Thyroid gland (tissue), 4 donors: Measurements from ENCODE around the gene LCE5A. TPM values are rescaled to one million over a fixed set of nuclear protein-coding genes. Genes with fewer than 3 reads are reported as not detected.

ENCODE experiments used
- DNase-seq, 2 donors: peaks; one replicate each; pipeline ENCODE4 v3.0.0-alpha.2; 2019
- H3K27ac ChIP-seq, 3 donors: fragments of 200-600 bp; sonication (generic); 1 replicate in 2 of 3; 2 replicates in 1 of 3; pipeline ENCODE4 v1.5.1; 2016 to 2019; ENCODE audit warnings: mild to moderate bottlenecking in 1 of 3, moderate library complexity in 1 of 3
- H3K27me3 ChIP-seq: fragments of 200-600 bp; sonication (generic); one replicate; pipeline ENCODE4 v1.5.1; 2019
- H3K36me3 ChIP-seq, 2 donors: fragments of 200-600 bp; sonication (generic); one replicate each; pipeline ENCODE4 v1.5.1; 2016 to 2019
- H3K4me1 ChIP-seq, 2 donors: fragments of 200-600 bp; sonication (generic); one replicate each; pipeline ENCODE4 v1.5.1; 2017 to 2019
- H3K4me3 ChIP-seq, 3 donors: fragments of 200-600 bp; sonication (generic); replicated peaks in 1 of 3; 1 replicate in 2 of 3; 2 replicates in 1 of 3; pipeline ENCODE4 v1.5.1; 2016; ENCODE audit warnings: mild to moderate bottlenecking in 1 of 3
- H3K9me3 ChIP-seq: fragments of 200-600 bp; sonication (generic); one replicate; pipeline ENCODE4 v1.5.1; 2017
- CTCF ChIP-seq, 6 experiments: fragments of 200-600 bp in 3 of 6; fragments of 450-650 bp in 3 of 6; sonication (generic) in 3 of 6; IDR thresholded peaks; one replicate each; pipeline ENCODE4 v1.5.1; 2016 to 2019; ENCODE audit warnings: antibody characterized with exemption in 6 of 6, mild to moderate bottlenecking in 2 of 6, inconsistent platforms in 1 of 6, moderate library complexity in 1 of 6
- POLR2A ChIP-seq, 2 donors: fragments of 450-650 bp; IDR thresholded peaks; one replicate each; pipeline ENCODE4 v1.6.1; 2017; ENCODE audit warnings: antibody characterized with exemption in 2 of 2, mild to moderate bottlenecking in 2 of 2, moderate library complexity in 1 of 2
- WGBS, 2 donors: methylation state at CpG; one replicate each; pipeline ENCODE4 v1.1.5; 2017; 5-methylcytosine and 5-hydroxymethylcytosine counted together
- intact Hi-C: fragments of 100-400 bp; cut with DNase I; formaldehyde crosslinking; loops from one replicate; pipeline ENCODE4 v1.15.1; 2023
- total RNA-seq, 4 donors: library from RNA; depleted of rRNA; stranded (reverse); fragments of >200 nt; gene quantifications; one replicate each; pipeline ENCODE4 v1.2.3, GENCODE V29; 2016

The LCE5A gene
- total RNA-seq, 4 donors from 2014 or later = not detected

- Histone ChIP-seq H3K27me3 (no peaks in the 10 kb centered on the region), H3K4me3 (no peak overlapping the region), H3K36me3 (no peaks in the 10 kb centered on the region), H3K4me1 (no peaks in the 10 kb centered on the region), H3K27ac (no peak overlapping the region), H3K9me3 (no peaks in the 10 kb centered on the region)
- 33 to 67% methylated on average over 4 of the region's 4 CpGs for WGBS, 2 donors
- TF ChIP-seq POLR2A (IDR thresholded peaks at IDR 0.05) (no peak), CTCF (IDR thresholded peaks at IDR 0.05) (no peak)
- DNase-seq = no peak
- intact Hi-C loops = no loop called here
Observed at GRCh38 chr1:152495066-152495675, 15.4 kb upstream of the LCE5A start.

- TF ChIP-seq CTCF (IDR thresholded peaks at IDR 0.05) = no peak
- no peak for TF ChIP-seq POLR2A (IDR thresholded peaks at IDR 0.05)
- WGBS, 2 donors = 19 to 21% methylated on average over 2 of the region's 2 CpGs
- no peaks in the 10 kb centered on the region for H3K27me3 ChIP-seq
- H3K36me3 ChIP-seq = no peaks in the 10 kb centered on the region
- H3K4me1 ChIP-seq = no peaks in the 10 kb centered on the region
- no peaks in the 10 kb centered on the region for H3K9me3 ChIP-seq
- intact Hi-C loops = no loop called here
- no peak overlapping the region for H3K4me3 ChIP-seq
- H3K27ac ChIP-seq = no peak overlapping the region
- no peak for DNase-seq
Observed at GRCh38 chr1:152497273-152497672, 13.3 kb upstream of the LCE5A start.

GRCh38 chr1:152501704-152502103, 8.9 kb upstream of the LCE5A start:
- 63% methylated on average over 2 of the region's 2 CpGs for WGBS, 2 donors
- intact Hi-C loops = no loop called here
- TF ChIP-seq CTCF (IDR thresholded peaks at IDR 0.05) (no peak), POLR2A (IDR thresholded peaks at IDR 0.05) (no peak)
- DNase-seq = no peak
- Histone ChIP-seq H3K27ac (no peak overlapping the region), H3K36me3 (no peaks in the 10 kb centered on the region), H3K4me1 (no peaks in the 10 kb centered on the region), H3K4me3 (no peak overlapping the region), H3K27me3 (no peaks in the 10 kb centered on the region), H3K9me3 (no peaks in the 10 kb centered on the region)

GRCh38 chr1:152502496-152503180, 8.0 kb upstream of the LCE5A start:
- 73 to 84% methylated on average over 7 of the region's 7 CpGs for WGBS, 2 donors
- no peaks in the 10 kb centered on the region for H3K4me1 ChIP-seq

More at GRCh38 chr1:152502496-152503180, 8.0 kb upstream of the LCE5A start:
- no peak overlapping the region for H3K4me3 ChIP-seq
- no peaks in the 10 kb centered on the region for H3K9me3 ChIP-seq
- H3K36me3 ChIP-seq = no peaks in the 10 kb centered on the region
- no peak overlapping the region for H3K27ac ChIP-seq
- intact Hi-C loops = no loop called here
- DNase-seq = no peak
- TF ChIP-seq POLR2A (IDR thresholded peaks at IDR 0.05) = no peak
- no peak for TF ChIP-seq CTCF (IDR thresholded peaks at IDR 0.05)
- H3K27me3 ChIP-seq = no peaks in the 10 kb centered on the region
